GM10266 (cell line): Measurements from ENCODE around the gene IQGAP3.
A peak's percentile ranks its signal among the peaks of the same experiment; 100 is the strongest.

Experiments used
- DNase-seq: peaks from one replicate; pipeline ENCODE4 v3.0.0; 2012; ENCODE audit errors: extremely low spot score
- TF ChIP-seq, protein P1 (sequence below): IDR thresholded peaks from 2 replicates; pipeline ENCODE4 v1.5.1; 2012; ENCODE audit warnings: mild to moderate bottlenecking, low read depth; ENCODE audit not compliant: control insufficient read depth, insufficient read depth; ENCODE audit errors: missing control alignments

Gene IQGAP3

DNA sequence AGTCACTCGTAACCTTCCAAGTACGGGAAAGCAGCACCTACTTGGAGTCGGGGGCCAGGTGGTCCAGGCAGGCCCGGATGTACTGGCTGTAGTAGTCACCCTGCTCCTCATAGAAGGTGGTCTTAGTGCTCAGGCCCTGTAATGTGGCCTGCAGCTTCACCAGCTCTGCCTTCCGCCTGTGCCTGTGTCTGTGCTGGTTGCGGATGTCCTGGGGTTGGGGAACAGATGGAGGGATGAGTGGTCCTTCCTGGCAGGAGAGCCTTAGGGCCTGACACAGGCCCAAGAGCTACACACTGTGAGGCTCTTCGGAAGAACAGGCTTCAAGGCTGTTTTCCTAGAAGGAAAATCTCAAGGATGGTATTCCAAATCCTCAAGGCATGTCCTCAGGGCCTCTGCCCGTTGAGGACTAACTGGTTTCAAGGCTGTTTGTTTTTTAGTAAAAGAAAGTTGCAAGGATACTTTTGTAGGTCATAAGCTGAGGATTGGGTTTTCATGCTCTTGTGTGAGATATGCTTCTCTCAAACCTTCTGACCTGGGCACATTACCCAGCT is 43.4 kb downstream of the IQGAP3 start:
- TF ChIP-seq, protein P1, sequence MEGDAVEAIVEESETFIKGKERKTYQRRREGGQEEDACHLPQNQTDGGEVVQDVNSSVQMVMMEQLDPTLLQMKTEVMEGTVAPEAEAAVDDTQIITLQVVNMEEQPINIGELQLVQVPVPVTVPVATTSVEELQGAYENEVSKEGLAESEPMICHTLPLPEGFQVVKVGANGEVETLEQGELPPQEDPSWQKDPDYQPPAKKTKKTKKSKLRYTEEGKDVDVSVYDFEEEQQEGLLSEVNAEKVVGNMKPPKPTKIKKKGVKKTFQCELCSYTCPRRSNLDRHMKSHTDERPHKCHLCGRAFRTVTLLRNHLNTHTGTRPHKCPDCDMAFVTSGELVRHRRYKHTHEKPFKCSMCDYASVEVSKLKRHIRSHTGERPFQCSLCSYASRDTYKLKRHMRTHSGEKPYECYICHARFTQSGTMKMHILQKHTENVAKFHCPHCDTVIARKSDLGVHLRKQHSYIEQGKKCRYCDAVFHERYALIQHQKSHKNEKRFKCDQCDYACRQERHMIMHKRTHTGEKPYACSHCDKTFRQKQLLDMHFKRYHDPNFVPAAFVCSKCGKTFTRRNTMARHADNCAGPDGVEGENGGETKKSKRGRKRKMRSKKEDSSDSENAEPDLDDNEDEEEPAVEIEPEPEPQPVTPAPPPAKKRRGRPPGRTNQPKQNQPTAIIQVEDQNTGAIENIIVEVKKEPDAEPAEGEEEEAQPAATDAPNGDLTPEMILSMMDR, result no peak
- DNase-seq, result no peak

DNA sequence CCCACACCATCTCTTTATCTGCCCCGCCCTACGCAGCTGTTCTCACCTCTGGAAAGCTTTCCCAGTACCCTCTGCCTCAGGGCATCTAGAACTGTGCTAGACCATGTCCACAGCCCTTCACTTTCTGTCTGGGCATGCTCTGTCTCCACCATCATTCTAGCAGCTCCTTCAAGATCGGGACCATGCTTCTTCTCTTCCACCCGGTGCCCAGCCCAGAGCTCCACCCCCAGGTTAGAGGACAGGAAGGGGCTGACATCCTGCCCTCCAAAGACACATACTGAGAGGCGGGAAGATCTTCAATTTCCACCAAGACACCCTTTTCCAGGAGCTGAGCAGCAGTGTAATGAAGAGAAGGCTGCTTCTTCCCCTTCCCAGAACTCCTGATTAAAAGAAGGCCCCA is 44.1 kb downstream of the IQGAP3 start:
- DNase-seq, result no peak
- TF ChIP-seq, protein P1, result no peak

DNA sequence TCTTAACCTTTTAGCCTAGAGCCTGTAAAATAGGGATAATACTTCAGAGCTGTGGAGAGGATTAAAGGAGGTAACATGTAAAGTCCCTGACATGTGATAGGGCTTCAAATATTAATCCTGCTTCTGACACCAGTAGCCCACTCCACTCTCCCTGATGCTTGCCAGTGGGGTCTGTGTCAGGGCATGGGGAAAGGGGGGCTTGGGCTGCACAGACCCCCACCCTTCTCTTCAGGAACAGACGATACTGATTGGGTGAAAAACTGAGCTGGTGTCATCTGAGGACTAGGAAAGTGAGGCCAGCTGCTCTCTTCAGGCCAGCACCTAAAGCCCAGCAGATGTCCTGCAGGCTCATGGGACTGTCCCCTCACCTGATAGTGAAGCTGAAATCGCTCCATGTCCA is 44.8 kb downstream of the IQGAP3 start:
- TF ChIP-seq, protein P1, result no peak
- no peak for DNase-seq

DNA sequence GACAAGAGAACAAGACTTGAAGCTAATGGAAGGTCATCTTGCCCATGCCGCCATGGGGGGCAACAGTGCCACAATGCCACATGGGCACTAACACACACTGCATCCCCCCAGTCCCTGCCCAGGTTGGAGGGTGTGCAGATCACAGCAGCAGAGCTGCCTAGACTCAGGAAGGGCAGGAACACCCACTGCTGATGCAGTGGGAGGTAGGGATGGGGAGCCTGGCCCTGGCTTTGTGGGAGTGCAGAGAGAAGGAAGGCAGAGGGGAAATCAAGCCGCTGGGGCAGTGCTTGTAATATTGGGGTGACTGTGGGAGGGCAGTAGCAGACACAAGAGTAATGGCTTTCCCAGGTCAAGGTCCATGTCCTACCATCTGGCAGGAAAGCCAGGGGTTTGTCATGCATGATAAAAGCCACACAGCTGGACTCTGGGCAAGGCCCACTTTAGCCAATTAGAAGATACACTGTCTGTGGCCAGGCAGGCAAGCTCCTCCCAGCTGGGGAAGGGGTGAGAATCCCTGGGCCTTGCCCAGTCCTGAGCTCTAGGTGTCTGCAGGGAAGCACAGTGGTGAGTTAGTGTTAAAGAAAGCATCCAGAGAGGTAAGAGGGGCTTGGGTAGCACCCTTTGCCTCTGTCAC is 46.4 kb downstream of the IQGAP3 start:
- no peak for DNase-seq

DNA sequence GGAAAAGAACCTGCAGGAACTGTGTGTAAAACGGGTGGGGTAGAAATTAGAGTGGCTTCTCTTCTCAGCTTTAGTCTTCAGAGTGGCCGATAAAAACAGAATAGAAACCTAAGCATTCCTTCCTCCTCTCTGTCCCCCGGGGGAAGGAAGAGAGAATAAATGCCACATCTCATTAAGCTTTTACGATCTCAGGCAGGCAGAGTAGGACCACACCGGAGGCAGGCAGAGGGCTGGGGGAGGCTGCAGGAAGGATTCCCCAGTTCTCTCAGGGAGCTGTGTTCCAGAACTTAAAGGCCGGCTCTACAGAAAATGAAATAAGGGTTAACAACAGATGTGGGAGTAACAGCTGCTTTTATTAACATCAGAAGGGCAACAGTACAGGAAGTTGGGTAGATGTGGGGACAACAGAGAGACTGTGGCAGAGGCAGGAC is 47.3 kb downstream of the IQGAP3 start:
- peak; percentile 39 for DNase-seq
- TF ChIP-seq, protein P1, result no peak

More for the DNA sequence above, 46.4 kb downstream of the IQGAP3 start:
- TF ChIP-seq, protein P1, result no peak

DNA sequence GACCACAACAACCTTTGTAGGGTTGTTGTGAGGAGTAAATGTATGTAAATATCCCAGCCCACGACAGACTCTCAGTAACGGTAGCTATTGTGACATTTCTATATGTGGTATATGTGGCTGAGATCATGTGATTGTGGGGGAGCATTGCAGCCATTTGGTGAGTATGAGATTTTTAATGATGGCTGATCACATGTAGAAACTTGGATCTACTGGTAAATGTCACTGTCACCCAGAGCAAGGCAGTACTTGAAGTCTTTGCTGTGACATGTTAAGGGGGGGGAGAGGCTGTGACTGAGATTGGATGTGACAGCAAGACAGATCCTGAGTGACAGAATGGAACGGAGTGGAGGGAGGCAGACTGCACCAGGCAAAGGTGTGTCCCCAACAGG is 47.9 kb downstream of the IQGAP3 start:
- DNase-seq, result peak; percentile 40
- TF ChIP-seq, protein P1, result no peak

DNA sequence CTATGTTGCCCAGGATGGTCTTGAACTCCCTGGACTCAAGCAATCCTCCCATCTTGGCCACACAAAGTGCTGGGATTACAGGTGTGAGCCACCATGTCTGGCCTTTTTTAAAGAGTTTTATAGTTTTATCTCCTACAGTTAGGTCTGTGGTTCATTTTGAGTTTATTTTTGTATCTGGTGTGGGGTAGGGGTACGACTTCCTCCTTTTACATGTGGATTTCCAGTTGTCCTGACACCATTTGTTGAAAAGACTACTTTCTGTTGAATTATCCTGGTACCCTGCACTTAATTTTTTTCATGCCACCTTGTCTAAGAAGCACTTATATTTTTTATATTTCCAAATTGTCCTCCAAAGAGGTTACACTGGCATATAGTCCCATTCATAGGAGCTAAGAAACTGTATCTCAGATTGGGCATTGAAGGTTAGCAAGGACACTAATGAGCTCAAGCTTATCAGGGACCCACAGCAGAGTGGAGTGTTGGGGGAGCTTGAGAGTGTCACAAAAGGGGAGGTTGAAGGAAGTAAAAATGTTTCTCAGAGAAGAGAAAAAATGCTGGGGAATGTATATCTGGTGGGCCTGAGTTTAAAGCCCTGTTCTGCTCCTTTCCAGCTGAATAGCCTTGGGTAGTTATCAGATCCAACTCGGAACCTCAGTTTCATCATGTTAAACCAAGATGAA is 48.4 kb downstream of the IQGAP3 start:
- TF ChIP-seq, protein P1, result no peak
- DNase-seq, result no peak
